ENCODE measurements around the gene DDX31.

- TF ChIP-seq REST (IDR thresholded peaks at IDR 0.05; ENCODE audit: insufficient read depth in 1 of 2, low read depth in 2 of 2, low read length in 2 of 2) (no peak), TAF1 (IDR thresholded peaks at IDR 0.05; ENCODE audit: borderline replicate concordance, insufficient read depth, low read length) (no peak), POLR2AphosphoS5 (IDR thresholded peaks at IDR 0.05; ENCODE audit: low read depth, low read length) (no peak)
These were observed 115.0 kb downstream of the DDX31 start for GRCh38 chr9:132554755-132555154.
